T-helper 2 cell treated with Interferon-gamma antibody and Interleukin-4, amounts not matched to agents 5 μg/mL and 100 μg/mL, for 36 hours (primary cell): ENCODE measurements around the gene SEC14L5.
"Not testable (repeated sequence)": the region's sequence is repeated elsewhere in the genome, so short reads cannot be mapped to it uniquely, and the experiment has no call there.

Experiments used
- DNase-seq: peaks from one replicate; pipeline ENCODE4 v3.0.0; 2021; ENCODE audit warnings: low spot score
- H3K27ac Mint-ChIP-seq: one replicate; pipeline ENCODE4 v1.8.0; 2021; ENCODE audit warnings: mild to moderate bottlenecking, mixed read lengths
- H3K27me3 Mint-ChIP-seq: one replicate; pipeline ENCODE4 v1.8.0; 2021; ENCODE audit warnings: low read depth, mixed read lengths
- H3K36me3 Mint-ChIP-seq: one replicate; pipeline ENCODE4 v1.8.0; 2021; ENCODE audit warnings: low read depth, mixed read lengths
- H3K4me1 Mint-ChIP-seq: one replicate; pipeline ENCODE4 v1.8.0; 2021; ENCODE audit warnings: low read depth, mixed read lengths
- H3K4me3 Mint-ChIP-seq: one replicate; pipeline ENCODE4 v1.8.0; 2022; ENCODE audit warnings: mild to moderate bottlenecking, moderate library complexity, mixed read lengths
- H3K9me3 Mint-ChIP-seq: one replicate; pipeline ENCODE4 v1.8.0; 2021; ENCODE audit warnings: mixed read lengths

Gene SEC14L5

GRCh38 chr16:4951583-4951982, 6.5 kb upstream of the SEC14L5 start:
- H3K27me3 Mint-ChIP-seq, H3K36me3 Mint-ChIP-seq: not testable (repeated sequence)

GRCh38 chr16:4954714-4955113, 3.4 kb upstream of the SEC14L5 start:
- H3K36me3 Mint-ChIP-seq: no peaks in the 10 kb centered on the region
- DNase-seq: no peak
- peaks cover 19% of the 10 kb centered on the region for H3K27me3 Mint-ChIP-seq
- peaks cover 5% of the 10 kb centered on the region for H3K4me1 Mint-ChIP-seq
- no peak overlapping the region for H3K27ac Mint-ChIP-seq
- H3K4me3 Mint-ChIP-seq: no peak overlapping the region
- no peaks in the 10 kb centered on the region for H3K9me3 Mint-ChIP-seq

More at GRCh38 chr16:4951583-4951982, 6.5 kb upstream of the SEC14L5 start:
- DNase-seq, H3K27ac Mint-ChIP-seq, H3K4me1 Mint-ChIP-seq, H3K4me3 Mint-ChIP-seq, H3K9me3 Mint-ChIP-seq: not testable (repeated sequence)

DNA sequence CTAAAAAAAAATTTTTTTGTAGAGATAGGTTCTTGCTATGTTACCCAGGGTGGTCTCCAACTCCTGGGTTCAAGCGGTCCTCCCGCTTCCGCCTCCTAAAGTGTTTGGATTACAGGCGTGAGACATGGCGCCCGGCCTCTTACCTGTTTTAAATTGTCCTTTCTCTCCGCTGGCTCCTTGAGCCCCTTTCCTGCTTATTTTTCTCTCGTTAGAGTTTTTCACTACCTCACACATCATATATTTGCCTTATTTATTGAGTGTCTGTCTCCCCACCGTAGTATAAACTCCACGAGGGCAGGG, 760 bp upstream of the SEC14L5 start:
- no peaks in the 10 kb centered on the region for H3K9me3 Mint-ChIP-seq
- H3K27ac Mint-ChIP-seq: peak overlapping the region; percentile 24
- no peak for DNase-seq
- peaks cover 19% of the 10 kb centered on the region for H3K27me3 Mint-ChIP-seq
- H3K36me3 Mint-ChIP-seq: no peaks in the 10 kb centered on the region
- H3K4me1 Mint-ChIP-seq: peaks cover 5% of the 10 kb centered on the region
- peak overlapping the region; percentile 90 for H3K4me3 Mint-ChIP-seq

GRCh38 chr16:4958510-4959438, 644 bp downstream of the SEC14L5 start:
- Mint-ChIP-seq H3K4me1 (peaks cover 5% of the 10 kb centered on the region), H3K36me3 (no peaks in the 10 kb centered on the region), H3K27me3 (peaks cover 19% of the 10 kb centered on the region), H3K27ac (no peak overlapping the region), H3K4me3 (peak overlapping the region; percentile 15), H3K9me3 (no peaks in the 10 kb centered on the region)
- no peak for DNase-seq

- Mint-ChIP-seq H3K9me3 (no peaks in the 10 kb centered on the region), H3K27ac (no peak overlapping the region), H3K36me3 (no peaks in the 10 kb centered on the region), H3K4me1 (peaks cover 5% of the 10 kb centered on the region), H3K4me3 (no peak overlapping the region), H3K27me3 (peaks cover 19% of the 10 kb centered on the region)
- no peak for DNase-seq
These were observed 2.4 kb downstream of the SEC14L5 start for GRCh38 chr16:4960579-4960978.

DNA sequence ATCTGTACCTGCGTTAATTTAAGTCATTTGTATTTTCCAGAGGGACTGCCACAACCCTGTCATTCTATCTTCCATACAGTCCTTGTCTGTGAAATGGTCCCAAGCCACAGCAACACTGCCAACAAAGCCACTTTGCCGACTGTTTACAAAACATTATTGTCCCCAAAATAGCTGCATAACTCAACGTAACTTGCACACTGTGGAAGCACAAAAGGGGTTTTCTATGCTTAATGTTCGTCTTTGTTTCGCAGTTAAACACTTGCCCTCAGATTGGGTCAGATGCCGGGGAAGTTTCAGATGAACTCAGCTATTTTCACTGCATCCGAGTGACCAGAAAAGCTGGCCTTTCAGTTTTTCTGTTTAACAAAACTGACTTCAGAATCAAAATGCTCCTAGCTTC, 4.6 kb downstream of the SEC14L5 start:
- peaks cover 9% of the 10 kb centered on the region for H3K27me3 Mint-ChIP-seq
- DNase-seq: no peak
- no peaks in the 10 kb centered on the region for H3K4me1 Mint-ChIP-seq
- no peaks in the 10 kb centered on the region for H3K9me3 Mint-ChIP-seq
- no peak overlapping the region for H3K4me3 Mint-ChIP-seq
- no peaks in the 10 kb centered on the region for H3K36me3 Mint-ChIP-seq
- H3K27ac Mint-ChIP-seq: no peak overlapping the region

GRCh38 chr16:4963527-4963926, 5.4 kb downstream of the SEC14L5 start:
- H3K9me3 Mint-ChIP-seq, H3K36me3 Mint-ChIP-seq, H3K4me3 Mint-ChIP-seq, DNase-seq, H3K27ac Mint-ChIP-seq, H3K4me1 Mint-ChIP-seq, H3K27me3 Mint-ChIP-seq: not testable (repeated sequence)

- Mint-ChIP-seq H3K4me1 (no peaks in the 10 kb centered on the region), H3K9me3 (no peaks in the 10 kb centered on the region), H3K4me3 (no peak overlapping the region), H3K36me3 (no peaks in the 10 kb centered on the region), H3K27me3 (no peaks in the 10 kb centered on the region), H3K27ac (no peak overlapping the region)
- no peak for DNase-seq
These were observed 8.8 kb downstream of the SEC14L5 start for GRCh38 chr16:4966736-4967453.

DNA sequence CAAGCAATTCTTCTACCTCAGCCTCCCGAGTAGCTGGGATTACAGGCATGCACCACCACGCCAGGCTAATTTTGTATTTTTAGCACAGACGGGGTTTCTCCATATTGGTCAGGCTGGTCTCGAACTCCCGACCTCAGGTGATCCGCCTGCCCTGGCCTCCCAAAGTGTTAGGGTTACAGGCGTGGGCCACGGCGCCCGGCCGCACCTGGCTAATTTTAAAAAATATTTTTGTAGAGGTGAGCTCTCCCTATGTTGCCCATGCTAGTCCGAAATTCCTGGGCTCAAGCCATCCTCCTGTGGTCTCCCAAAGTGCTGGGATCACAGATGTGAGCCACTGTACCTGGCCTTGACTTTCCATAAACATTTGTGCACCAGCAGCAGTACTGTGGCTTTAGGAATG, 10.1 kb downstream of the SEC14L5 start:
- H3K36me3 Mint-ChIP-seq, H3K4me1 Mint-ChIP-seq, H3K27me3 Mint-ChIP-seq, H3K4me3 Mint-ChIP-seq, DNase-seq, H3K27ac Mint-ChIP-seq, H3K9me3 Mint-ChIP-seq: not testable (repeated sequence)

DNA sequence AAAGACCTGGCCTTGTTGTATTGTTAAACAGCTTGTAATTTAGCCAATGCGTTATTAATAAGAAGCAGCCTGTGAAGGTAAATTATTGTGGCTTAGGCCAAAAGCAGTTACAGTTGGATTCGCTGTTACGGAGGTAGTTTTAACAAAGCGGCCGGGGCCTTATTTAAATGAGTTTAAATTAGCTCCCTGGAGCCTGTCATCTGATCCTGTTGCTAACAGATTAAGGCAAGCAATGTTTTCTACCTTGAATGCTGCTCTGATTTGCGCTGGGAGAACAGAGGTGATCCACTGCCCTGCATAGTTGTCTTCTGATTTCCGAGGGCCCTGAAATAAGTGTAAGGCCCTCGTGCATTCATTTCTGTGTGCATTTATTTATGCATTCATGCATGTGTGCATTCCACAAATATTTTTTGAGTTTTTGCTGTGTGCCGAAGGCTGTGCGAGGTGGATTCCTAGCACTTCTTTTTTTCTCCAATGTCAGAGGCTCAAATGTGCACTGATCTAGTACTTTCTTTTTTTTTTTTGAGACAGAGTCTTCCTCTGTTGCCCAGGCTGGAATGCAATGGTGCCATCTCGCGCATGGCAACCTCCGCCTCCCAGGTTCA, 10.9 kb downstream of the SEC14L5 start:
- Mint-ChIP-seq H3K27me3 (no peaks in the 10 kb centered on the region), H3K36me3 (no peaks in the 10 kb centered on the region), H3K4me1 (no peaks in the 10 kb centered on the region), H3K4me3 (no peak overlapping the region), H3K27ac (no peak overlapping the region), H3K9me3 (peaks cover 7% of the 10 kb centered on the region)
- no peak for DNase-seq

DNA sequence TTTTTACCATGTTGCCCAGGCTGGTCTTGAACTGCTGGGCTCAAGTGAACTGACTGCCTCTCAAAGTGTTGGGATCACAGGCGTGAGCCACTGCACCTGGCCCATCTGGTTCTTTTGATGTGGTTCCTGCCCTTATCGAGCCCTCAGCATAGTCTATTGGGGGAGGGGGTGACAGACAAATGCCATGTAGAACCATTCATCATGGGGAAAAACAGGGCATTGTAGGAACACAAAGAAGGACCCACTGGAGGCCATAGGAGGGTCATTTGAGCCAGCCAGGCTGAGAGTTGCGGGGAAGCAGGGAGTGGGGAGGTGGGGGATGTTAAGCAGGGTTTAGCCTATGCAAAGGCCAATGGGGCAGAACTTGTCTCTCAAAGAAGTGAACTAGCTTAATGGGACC, 11.9 kb downstream of the SEC14L5 start:
- H3K4me1 Mint-ChIP-seq: no peaks in the 10 kb centered on the region
- H3K36me3 Mint-ChIP-seq: no peaks in the 10 kb centered on the region
- no peak for DNase-seq
- H3K27ac Mint-ChIP-seq: no peak overlapping the region
- H3K4me3 Mint-ChIP-seq: no peak overlapping the region
- peaks cover 7% of the 10 kb centered on the region for H3K9me3 Mint-ChIP-seq
- H3K27me3 Mint-ChIP-seq: no peaks in the 10 kb centered on the region

- Mint-ChIP-seq H3K9me3 (peaks cover 7% of the 10 kb centered on the region), H3K27ac (no peak overlapping the region), H3K4me1 (no peaks in the 10 kb centered on the region), H3K27me3 (no peaks in the 10 kb centered on the region), H3K36me3 (no peaks in the 10 kb centered on the region), H3K4me3 (no peak overlapping the region)
- DNase-seq: no peak
These were observed 14.9 kb downstream of the SEC14L5 start for GRCh38 chr16:4972938-4973587.

DNA sequence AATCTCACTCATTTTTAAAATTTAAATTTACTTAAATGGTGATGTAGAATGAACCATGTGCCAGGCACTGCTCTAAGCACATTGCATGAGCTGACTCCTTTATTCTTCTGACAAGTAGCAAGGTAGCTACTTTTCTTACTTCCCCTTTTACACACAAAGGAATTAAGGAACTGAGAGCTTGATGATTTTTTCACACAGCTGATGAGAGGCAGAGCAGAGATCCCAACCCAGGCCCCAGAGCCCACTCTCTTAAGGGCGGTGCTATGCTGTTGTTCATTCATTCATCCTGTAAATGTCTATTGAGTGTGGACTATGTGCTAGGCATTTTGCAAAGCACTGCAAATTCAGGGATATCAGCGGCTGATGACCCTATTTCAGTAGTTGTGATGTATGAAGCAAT, 17.9 kb downstream of the SEC14L5 start:
- no peak for DNase-seq
- Mint-ChIP-seq H3K27me3 (no peaks in the 10 kb centered on the region), H3K36me3 (no peaks in the 10 kb centered on the region)

DNA sequence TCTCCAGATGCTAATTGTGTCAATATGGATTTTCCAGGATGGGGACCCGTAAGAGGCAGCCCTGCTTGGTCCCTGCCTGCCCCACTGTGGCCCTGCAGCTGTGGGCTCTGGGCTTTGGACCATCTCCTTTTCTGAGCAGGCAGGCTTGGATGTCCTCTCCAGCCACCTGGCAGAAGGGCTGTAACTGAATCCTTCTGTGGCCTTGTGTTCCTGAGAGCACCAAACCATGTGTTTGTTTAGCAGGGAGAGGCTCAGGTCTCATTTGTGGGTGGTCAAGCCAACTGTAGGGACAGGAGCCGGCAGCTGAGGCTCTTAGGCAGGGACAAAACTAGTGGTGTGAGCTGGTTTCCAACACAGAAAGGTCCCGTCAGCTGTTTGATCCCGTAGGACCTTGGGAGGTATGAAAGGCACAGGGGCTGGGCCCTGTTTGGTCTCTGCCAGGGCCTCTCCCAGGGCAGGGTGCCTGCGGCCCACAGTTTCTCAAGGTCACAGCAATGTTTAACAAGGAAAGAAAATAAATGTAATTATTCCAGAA, 18.5 kb downstream of the SEC14L5 start:
- Mint-ChIP-seq H3K4me1 (no peaks in the 10 kb centered on the region), H3K27ac (no peak overlapping the region), H3K36me3 (no peaks in the 10 kb centered on the region), H3K27me3 (no peaks in the 10 kb centered on the region), H3K9me3 (peaks cover 7% of the 10 kb centered on the region), H3K4me3 (no peak overlapping the region)
- DNase-seq: no peak

More for the DNA sequence above, 17.9 kb downstream of the SEC14L5 start:
- Mint-ChIP-seq H3K27ac (no peak overlapping the region), H3K4me1 (no peaks in the 10 kb centered on the region), H3K4me3 (no peak overlapping the region), H3K9me3 (peaks cover 7% of the 10 kb centered on the region)
